K562 (cell line): ENCODE results near the gene FOLR2. TPM values are rescaled to one million over a fixed set of nuclear protein-coding genes. Genes with fewer than 3 reads are reported as not detected.

Experiments
- ATAC-seq: fragments of 200-7000 bp; cut with Tn5 transposase; 3 replicates; pipeline ENCODE4 v1.9.1; 2020; ENCODE audit warnings: moderate library complexity
- BruUV-seq: library from RNA; stranded (reverse); fragments of 400-500 nt; replicated peaks from 2 replicates; lab custom pipeline; 2021; lab: Mats Ljungman, UMichigan
- CTCF ChIA-PET: fragments of 300-600 bp; formaldehyde crosslinking; extraction: SDS; loops from one replicate; lab custom pipeline; 2021; ENCODE audit warnings: low intra/inter-chr PET ratio; lab: Yijun Ruan, JAX
- POLR2A ChIA-PET: fragments of 300-600, 350-650 bp; sonication (Branson Sonifier 250); formaldehyde crosslinking; extraction: SDS; loops from one replicate; lab custom pipeline; 2021; ENCODE audit warnings: antibody characterized with exemption, inconsistent platforms; lab: Yijun Ruan, JAX
- DNase-seq, 4 experiments: peaks; one replicate each; pipeline versions ENCODE4 v3.0.0 to v3.0.0-alpha.2; 2011 to 2018; ENCODE audit warnings: low spot score in 3 of 4, mixed read lengths in 3 of 4; ENCODE audit errors: extremely low read depth in 1 of 4
- FAIRE-seq: peaks from 2 replicates; lab custom pipeline; 2011; peaks lifted over from hg19 to GRCh38; lab: Jason Lieb, UNC
- H2AFZ ChIP-seq: 2 replicates; pipeline ENCODE4 v1.6.0; 2011; ENCODE audit warnings: low read depth, low read length, control low read depth, inconsistent platforms
- H3K27ac ChIP-seq: fragments of 200-600 bp; 3 replicates; pipeline ENCODE4 v1.8.0; 2011; ENCODE audit warnings: low read depth, mild to moderate bottlenecking, control low read depth, inconsistent platforms, low read length, moderate library complexity, mixed read lengths; ENCODE audit errors: extremely low read depth
- H3K27me3 ChIP-seq, 2 experiments: fragments of 300-600 bp in 1 of 2; 2 replicates in 1 of 2; 3 replicates in 1 of 2; pipeline versions ENCODE4 v1.6.0 to v1.8.0; 2011; ENCODE audit warnings: inconsistent platforms in 2 of 2, low read length in 2 of 2, mild to moderate bottlenecking in 1 of 2, mixed read lengths in 1 of 2, moderate library complexity in 1 of 2; ENCODE audit not compliant: control insufficient read depth in 2 of 2, insufficient read depth in 2 of 2
- H3K36me3 ChIP-seq: fragments of 300-600 bp; 3 replicates; pipeline ENCODE4 v1.8.0; 2011; ENCODE audit warnings: mild to moderate bottlenecking, low read length, inconsistent platforms; ENCODE audit not compliant: control insufficient read depth, insufficient read depth
- H3K4me1 ChIP-seq, 2 experiments: fragments of 200-600 bp in 1 of 2; replicated peaks in 1 of 2; 2 replicates in 1 of 2; 3 replicates in 1 of 2; pipeline versions ENCODE4 v1.5.1 to v1.8.0; 2011; ENCODE audit warnings: inconsistent platforms in 2 of 2, low read length in 2 of 2, mild to moderate bottlenecking in 1 of 2, mixed read lengths in 1 of 2, moderate library complexity in 1 of 2; ENCODE audit not compliant: control insufficient read depth in 2 of 2, insufficient read depth in 2 of 2
- H3K4me2 ChIP-seq: 2 replicates; pipeline ENCODE4 v1.6.1; 2011; ENCODE audit warnings: low read length, control low read depth, inconsistent platforms, mixed read lengths; ENCODE audit not compliant: insufficient read depth
- H3K4me3 ChIP-seq: fragments of 200-600 bp; sonication (generic), shearing (Covaris generic); 2 replicates; pipeline ENCODE4 v1.5.1; 2016; ENCODE audit warnings: control low read depth, inconsistent platforms
- H3K79me2 ChIP-seq: fragments of 200-600 bp; 3 replicates; pipeline ENCODE4 v1.8.0; 2011; ENCODE audit warnings: low read length, inconsistent platforms; ENCODE audit not compliant: control insufficient read depth, insufficient read depth
- H3K9ac ChIP-seq, 2 experiments: 2 replicates each; pipeline versions ENCODE4 v1.6.0 to v1.6.1; 2011; ENCODE audit warnings: low read depth in 2 of 2, low read length in 2 of 2, control low read depth in 1 of 2, inconsistent platforms in 1 of 2, mild to moderate bottlenecking in 1 of 2, mixed read lengths in 1 of 2; ENCODE audit not compliant: insufficient read depth in 1 of 2
- H3K9me1 ChIP-seq: one replicate; pipeline ENCODE4 v1.6.0; 2011; ENCODE audit warnings: inconsistent platforms, mild to moderate bottlenecking, low read length, moderate library complexity; ENCODE audit not compliant: control insufficient read depth, insufficient read depth
- H3K9me3 ChIP-seq: replicated peaks from 2 replicates; pipeline ENCODE4 v1.5.1; 2011; ENCODE audit warnings: low read depth, low read length, inconsistent platforms; ENCODE audit not compliant: control insufficient read depth, insufficient read depth
- H4K20me1 ChIP-seq: replicated peaks from 2 replicates; pipeline ENCODE4 v1.6.1; 2011; ENCODE audit warnings: low read length, inconsistent platforms, mixed read lengths; ENCODE audit not compliant: control insufficient read depth, insufficient read depth
- BACH1 ChIP-seq: fragments of 200-800 bp; sonication (Bioruptor generic); IDR thresholded peaks from 2 replicates; pipeline ENCODE4 v1.6.1; 2016; ENCODE audit warnings: missing genetic modification characterization, missing compliant biosample characterization
- CLOCK ChIP-seq: fragments of 250-450 bp; sonication (Bioruptor Pico); IDR thresholded peaks from 2 replicates; pipeline ENCODE4 v1.4.0; 2020; ENCODE audit warnings: mild to moderate bottlenecking, moderate library complexity, borderline replicate concordance
- GMEB1 ChIP-seq: fragments of 250-450 bp; sonication (Bioruptor Pico); IDR thresholded peaks from 2 replicates; pipeline ENCODE4 v1.4.0; 2020; ENCODE audit warnings: mild to moderate bottlenecking
- MYBL2 ChIP-seq, 2 experiments: fragments of 450-650 bp in 1 of 2; sonication (generic) in 1 of 2; formaldehyde crosslinking in 1 of 2; IDR thresholded peaks; 2 replicates each; pipeline versions ENCODE4 v1.6.1 to v1.8.1; 2017 to 2022; ENCODE audit warnings: borderline replicate concordance in 1 of 2, inconsistent platforms in 1 of 2, low read depth in 1 of 2, mild to moderate bottlenecking in 1 of 2, missing genetic modification reagents in 1 of 2, moderate library complexity in 1 of 2
- POU5F1 ChIP-seq: fragments of 150-350 bp; IDR thresholded peaks from 2 replicates; pipeline ENCODE4 v1.6.1; 2014; ENCODE audit warnings: borderline replicate concordance, low read length, low read depth, mild to moderate bottlenecking; ENCODE audit not compliant: partially characterized antibody
- ZBTB43 ChIP-seq: sonication (generic); formaldehyde crosslinking; IDR thresholded peaks from 2 replicates; pipeline ENCODE4 v1.8.0; 2023; ENCODE audit warnings: mild to moderate bottlenecking, missing genetic modification reagents
- WGBS: fragments of 100-300 bp; shearing (Covaris generic); methylation state at CpG from one replicate; pipeline ENCODE4 v1.1.6; 2016; ENCODE audit warnings: low coverage, mixed read lengths; ENCODE audit not compliant: insufficient coverage; ENCODE audit errors: missing lambda C conversion rate; 5-methylcytosine and 5-hydroxymethylcytosine counted together
- in situ Hi-C: fragments of 300-500 bp; cut with MboI; formaldehyde crosslinking; loops from 4 replicates; pipeline ENCODE4 v1.15.0; 2018; ENCODE audit warnings: inconsistent platforms, mixed read lengths
- intact Hi-C: fragments of 100-400 bp; cut with micrococcal nuclease; formaldehyde crosslinking; loops from 2 replicates; pipeline ENCODE4 v1.14.2; 2022
- polyA plus RNA-seq, 8 experiments: library from polyadenylated mRNA; depleted of rRNA in 4 of 8; stranded (reverse) in 5 of 8; unstranded in 3 of 8; fragments of >200 nt; fragmentation: Nextera tagmentation in 2 of 8; fragmentation: Illumina TruSeq in 1 of 8; extraction: Ambion mirVana in 2 of 8; extraction: Trizol in 1 of 8; gene quantifications; 2 replicates each; pipeline versions ENCODE4 v1.2.1 to v1.2.3, GENCODE V29; 2011 to 2014; ENCODE audit warnings: inconsistent platforms in 1 of 8, missing spikeins in 1 of 8
- total RNA-seq, 7 experiments: library from RNA; depleted of rRNA in 6 of 7; stranded (reverse); fragments of >200 nt in 6 of 7; fragmentation: Illumina TruSeq in 2 of 7; extraction: Trizol in 2 of 7; gene quantifications; 2 replicates each; pipeline versions ENCODE4 v1.2.1 to v1.2.3, GENCODE V29; 2011 to 2021; ENCODE audit warnings: low replicate concordance in 1 of 7

Gene FOLR2
- total and polyA plus RNA-seq, 9 of the 15 experiments (the other 6 are each of a cell fraction or from before 2014, with no cell fraction given): 0.27 TPM; not detected in 8

DNA sequence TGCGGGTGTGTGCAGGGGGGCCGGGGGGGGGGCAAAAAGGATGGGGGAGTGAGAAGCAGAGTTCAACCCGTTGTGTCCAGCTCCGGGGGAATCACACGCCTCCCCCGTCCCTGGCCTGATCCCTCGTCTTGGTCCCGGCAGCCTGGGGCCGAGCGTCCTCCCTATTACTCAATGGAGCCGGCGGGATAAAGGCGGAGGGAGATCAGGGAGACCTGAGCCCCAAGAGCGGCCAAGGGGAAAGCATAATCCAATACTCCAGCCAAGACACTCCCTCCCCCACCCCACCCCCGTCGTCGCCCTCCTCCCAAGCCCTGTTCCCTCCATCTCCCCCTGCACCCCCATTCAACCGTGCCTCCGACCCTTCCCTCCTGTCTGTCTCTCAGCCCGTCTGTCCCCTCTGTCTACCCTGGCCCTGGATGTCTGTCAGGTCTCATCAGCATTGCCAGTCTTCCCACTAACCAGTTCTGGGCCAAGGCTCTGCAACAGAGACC, 24.7 kb downstream of the FOLR2 start (continued):
- TF ChIP-seq CLOCK (CRISPR knock-in tag) (no peak), GMEB1 (CRISPR knock-in tag) (no peak), ZBTB43 (CRISPR knock-in tag) (no peak)

GRCh38 chr11:72242141-72242540, 25.5 kb downstream of the FOLR2 start:
- Histone ChIP-seq H3K9ac (no peak overlapping the region), H3K4me3 (no peak overlapping the region), H3K27me3 (peaks cover 25 to 27% of the 10 kb centered on the region in 2 experiments), H3K27ac (no peak overlapping the region), H4K20me1 (no peaks in the 10 kb centered on the region), H3K36me3 (peaks cover 15% of the 10 kb centered on the region; the same call in 1 of the 3 replicates), H3K4me1 (peaks cover 0 to 37% of the 10 kb centered on the region in 2 experiments; a peak in 2 of 5 replicates), H3K9me3 (no peaks in the 10 kb centered on the region), H3K79me2 (no peaks in the 10 kb centered on the region), H3K9me1 (no peaks in the 10 kb centered on the region), H3K4me2 (no peak overlapping the region), H2AFZ (no peak overlapping the region)
- intact Hi-C loops (no loop called here), in situ Hi-C loops (no loop called here)
- WGBS: 8% methylated on average over 2 of the region's 2 CpGs
- no TSS peak for BruUV-seq
- DNase-seq (no peak), FAIRE-seq (no peak), ATAC-seq (no peak)
- ChIA-PET CTCF (no interaction called here), POLR2A (no interaction called here)
- TF ChIP-seq MYBL2 (IDR thresholded peaks at IDR 0.05; ENCODE audit: low read depth): no peak
- no peak for TF ChIP-seq MYBL2 (CRISPR knock-in tag; IDR thresholded peaks at IDR 0.05; ENCODE audit: borderline replicate concordance)
- TF ChIP-seq POU5F1: no peak
- TF ChIP-seq BACH1: no peak
